ENCODE data around the gene CISD2.
"Not testable (repeated sequence)": the region's sequence is repeated elsewhere in the genome, so short reads cannot be mapped to it uniquely, and the experiment has no call there.

CISD2 gene

GRCh38 chr4:102868781-102869568 is at the start of gene CISD2:
Gene CISD2, plus strand, starts transcription at chr4:102868992. Its CDS starts 93 bp downstream, at chr4:102869085.
- peak; percentile 82 for DNase-seq

GRCh38 chr4:102819100-102819499 is 49.7 kb upstream of the CISD2 start:
- DNase-seq = not testable (repeated sequence)

- no peak for DNase-seq
These were observed 49.0 kb upstream of the CISD2 start for GRCh38 chr4:102819588-102820365.

- no peak for DNase-seq
These were observed 45.3 kb upstream of the CISD2 start for GRCh38 chr4:102823464-102823863.

GRCh38 chr4:102823897-102824296 is 44.9 kb upstream of the CISD2 start:
- no peak for DNase-seq

- no peak for DNase-seq
These were observed 44.4 kb upstream of the CISD2 start for GRCh38 chr4:102824398-102824797.

- DNase-seq = peak; percentile 11
These were observed 43.3 kb upstream of the CISD2 start for GRCh38 chr4:102825261-102826091.

GRCh38 chr4:102826105-102826889 is 42.5 kb upstream of the CISD2 start:
- DNase-seq = no peak

GRCh38 chr4:102826890-102827673 is 41.7 kb upstream of the CISD2 start, which contains the start of gene UBE2D3:
Gene UBE2D3, minus strand, starts transcription at chr4:102827551. Its CDS starts 1,043 bp downstream, at chr4:102826508.
- DNase-seq = peak; percentile 83

- DNase-seq = peak; percentile 94
These were observed 40.9 kb upstream of the CISD2 start for GRCh38 chr4:102827674-102828496.

- no peak for DNase-seq
These were observed 40.3 kb upstream of the CISD2 start for GRCh38 chr4:102828497-102828808.

- no peak for DNase-seq
These were observed 39.0 kb upstream of the CISD2 start for GRCh38 chr4:102829803-102830202.

- DNase-seq = no peak
These were observed 36.7 kb upstream of the CISD2 start for GRCh38 chr4:102832105-102832504.

- DNase-seq = no peak
These were observed 36.1 kb upstream of the CISD2 start for GRCh38 chr4:102832667-102833066.

GRCh38 chr4:102836596-102836995 is 32.2 kb upstream of the CISD2 start:
- DNase-seq = no peak

- no peak for DNase-seq
These were observed 26.4 kb upstream of the CISD2 start for GRCh38 chr4:102842367-102842766.

GRCh38 chr4:102843273-102843672 is 25.5 kb upstream of the CISD2 start:
- no peak for DNase-seq

GRCh38 chr4:102843938-102844337 is 24.9 kb upstream of the CISD2 start:
- DNase-seq = no peak

GRCh38 chr4:102847687-102848086 is 21.1 kb upstream of the CISD2 start:
- DNase-seq = no peak

- no peak for DNase-seq
These were observed 19.1 kb upstream of the CISD2 start for GRCh38 chr4:102849579-102850104.
